NCI-H345 treated with DMSO at 0.1 percent for 48 hours (cell line): ENCODE measurements around the gene CGREF1.

ENCODE experiments used
- DNase-seq: peaks from one replicate; lab custom pipeline; 2025; ENCODE audit not compliant: unreplicated experiment; lab: John Stamatoyannopoulos, UW

The CGREF1 gene

GRCh38 chr2:27118525-27119329, at the start of gene CGREF1:
TSS of gene CGREF1 (minus strand) at chr2:27119128. CDS start at chr2:27104366, 14,762 bp downstream.
- DNase-seq: no peak

- no peak for DNase-seq
Observed at GRCh38 chr2:27164960-27165763, 46.2 kb upstream of the CGREF1 start.

- no peak for DNase-seq
Observed at GRCh38 chr2:27162151-27163121, 43.5 kb upstream of the CGREF1 start.

GRCh38 chr2:27160191-27160590, 41.3 kb upstream of the CGREF1 start:
- no peak for DNase-seq

GRCh38 chr2:27159271-27159670, 40.3 kb upstream of the CGREF1 start:
- no peak for DNase-seq

- DNase-seq: no peak
Observed at GRCh38 chr2:27158468-27158867, 39.5 kb upstream of the CGREF1 start.

- DNase-seq: no peak
Observed at GRCh38 chr2:27155069-27155520, 36.2 kb upstream of the CGREF1 start.

- no peak for DNase-seq
Observed at GRCh38 chr2:27154488-27154887, 35.6 kb upstream of the CGREF1 start.

- no peak for DNase-seq
Observed at GRCh38 chr2:27152796-27153464, 34.0 kb upstream of the CGREF1 start.

- DNase-seq: no peak
Observed at GRCh38 chr2:27152102-27152795, 33.3 kb upstream of the CGREF1 start.

- no peak for DNase-seq
Observed at GRCh38 chr2:27150639-27151230, 31.8 kb upstream of the CGREF1 start.

GRCh38 chr2:27149570-27150405, 30.9 kb upstream of the CGREF1 start:
- no peak for DNase-seq

- no peak for DNase-seq
Observed at GRCh38 chr2:27148801-27149439, 30.0 kb upstream of the CGREF1 start, which contains the start of gene TCF23. TSS of gene TCF23 (plus strand) at chr2:27149004. CDS start at chr2:27149134, 130 bp downstream.

- DNase-seq: no peak
Observed at GRCh38 chr2:27147935-27148334, 29.0 kb upstream of the CGREF1 start.

- no peak for DNase-seq
Observed at GRCh38 chr2:27145682-27146081, 26.8 kb upstream of the CGREF1 start.

GRCh38 chr2:27143285-27143684, 24.4 kb upstream of the CGREF1 start:
- no peak for DNase-seq

GRCh38 chr2:27139310-27139709, 20.4 kb upstream of the CGREF1 start, which contains the start of gene PRR30:
TSS of gene PRR30 (minus strand) at chr2:27139410. CDS start at chr2:27138329, 1,081 bp downstream.
- no peak for DNase-seq

- no peak for DNase-seq
Observed at GRCh38 chr2:27138111-27138510, 19.2 kb upstream of the CGREF1 start.
